HL-60 (cell line): Measurements from ENCODE around the gene COX4I1.
A peak's percentile ranks its signal among the peaks of the same experiment; 100 is the strongest.

Experiments used
- DNase-seq, 2 experiments: peaks; one replicate each; pipeline ENCODE4 v3.0.0-alpha.2; 2010 to 2020; ENCODE audit warnings: low read depth in 1 of 2, low spot score in 1 of 2
- H3K27ac ChIP-seq: fragments of 250-450 bp; sonication (Bioruptor Pico); replicated peaks from 2 replicates; pipeline ENCODE4 v1.5.1; 2020; ENCODE audit warnings: mild to moderate bottlenecking, moderate library complexity
- H3K27me3 ChIP-seq: fragments of 250-450 bp; sonication (Bioruptor Pico); 2 replicates; pipeline ENCODE4 v1.5.1; 2021; ENCODE audit warnings: mild to moderate bottlenecking, moderate library complexity; ENCODE audit not compliant: insufficient read depth, poor library complexity, severe bottlenecking
- H3K4me3 ChIP-seq: replicated peaks from 2 replicates; pipeline ENCODE4 v1.5.1; 2011; ENCODE audit warnings: mild to moderate bottlenecking, control low read depth, low read length; ENCODE audit not compliant: insufficient read depth
- CTCF ChIP-seq: IDR thresholded peaks from one replicate; pipeline ENCODE4 v1.5.1; 2011; ENCODE audit warnings: low read length, control low read depth, inconsistent platforms; ENCODE audit not compliant: insufficient read depth
- GABPA ChIP-seq: IDR thresholded peaks from 2 replicates; pipeline ENCODE4 v1.6.1; 2012; ENCODE audit warnings: low read depth
- POLR2AphosphoS5 ChIP-seq: IDR thresholded peaks from 2 replicates; pipeline ENCODE4 v1.6.1; 2012; ENCODE audit warnings: low read depth
- REST ChIP-seq: IDR thresholded peaks from 2 replicates; pipeline ENCODE4 v1.6.1; 2012; ENCODE audit warnings: low read depth; ENCODE audit not compliant: insufficient replicate concordance
- SPI1 ChIP-seq: IDR thresholded peaks from 2 replicates; pipeline ENCODE4 v1.6.1; 2012; ENCODE audit warnings: low read depth, mild to moderate bottlenecking, borderline replicate concordance

The COX4I1 gene

GRCh38 chr16:85753559-85753958, 45.9 kb upstream of the COX4I1 start:
- no peak overlapping the region for H3K4me3 ChIP-seq
- no peak overlapping the region for H3K27ac ChIP-seq
- no peaks in the 10 kb centered on the region for H3K27me3 ChIP-seq

GRCh38 chr16:85753976-85754375, 45.5 kb upstream of the COX4I1 start:
- TF ChIP-seq CTCF (no peak), SPI1 (no peak), POLR2AphosphoS5 (no peak), REST (no peak), GABPA (no peak)
- DNase-seq, result no peak
- no peak overlapping the region for H3K27ac ChIP-seq
- H3K4me3 ChIP-seq, result no peak overlapping the region
- no peaks in the 10 kb centered on the region for H3K27me3 ChIP-seq

More at GRCh38 chr16:85753559-85753958, 45.9 kb upstream of the COX4I1 start:
- TF ChIP-seq POLR2AphosphoS5 (no peak), SPI1 (no peak), GABPA (no peak), CTCF (no peak), REST (no peak)
- no peak for DNase-seq

GRCh38 chr16:85754413-85754812, 45.1 kb upstream of the COX4I1 start:
- Histone ChIP-seq H3K27me3 (no peaks in the 10 kb centered on the region), H3K27ac (no peak overlapping the region), H3K4me3 (no peak overlapping the region)
- no peak for DNase-seq
- TF ChIP-seq SPI1, result peak; percentile 22; the same call in 1 of the 2 replicates
- TF ChIP-seq GABPA, result no peak

- peak in 1 of 2 experiments; percentile 46 for DNase-seq
- no peak overlapping the region for H3K4me3 ChIP-seq
- TF ChIP-seq REST (no peak), GABPA (no peak), POLR2AphosphoS5 (no peak), SPI1 (no peak), CTCF (no peak)
- no peaks in the 10 kb centered on the region for H3K27me3 ChIP-seq
- no peak overlapping the region for H3K27ac ChIP-seq
Observed at GRCh38 chr16:85755929-85756768, 43.3 kb upstream of the COX4I1 start.
